Adrenal gland (tissue), 12 donors: ENCODE data around the gene RTP2. TPM values are rescaled to one million over a fixed set of nuclear protein-coding genes. Genes with fewer than 3 reads are reported as not detected.
A peak's percentile ranks its signal among the peaks of the same experiment; 100 is the strongest.

Source experiments
- DNase-seq, 7 donors: peaks; one replicate each; pipeline ENCODE4 v3.0.0-alpha.2; 2019 to 2020
- H3K27ac ChIP-seq, 5 donors: fragments of 200-600 bp; sonication (generic) in 4 of 5; 1 replicate in 3 of 5; 2 replicates in 2 of 5; pipeline versions ENCODE4 v1.5.1 to v1.8.0; 2016 to 2020; ENCODE audit warnings: mild to moderate bottlenecking in 1 of 5
- H3K27me3 ChIP-seq: fragments of 200-600 bp; 2 replicates; pipeline ENCODE4 v1.8.0; 2021
- H3K36me3 ChIP-seq, 2 donors: fragments of 200-600 bp; replicated peaks in 1 of 2; 1 replicate in 1 of 2; 2 replicates in 1 of 2; pipeline versions ENCODE4 v1.5.1 to v1.8.0; 2018 to 2022
- H3K4me1 ChIP-seq, 2 donors: fragments of 200-600 bp; replicated peaks in 1 of 2; 1 replicate in 1 of 2; 2 replicates in 1 of 2; pipeline versions ENCODE4 v1.5.1 to v1.8.0; 2018 to 2021
- H3K4me3 ChIP-seq, 4 donors: fragments of 200-600 bp; sonication (generic) in 3 of 4; one replicate each; pipeline ENCODE4 v1.5.1; 2016 to 2018
- H3K9me3 ChIP-seq, 3 donors: fragments of 200-600 bp; sonication (generic) in 1 of 3; replicated peaks in 1 of 3; 1 replicate in 2 of 3; 2 replicates in 1 of 3; pipeline versions ENCODE4 v1.5.1 to v1.8.0; 2016 to 2021
- POLR2A ChIP-seq, 2 donors: fragments of 450-650 bp; IDR thresholded peaks; one replicate each; pipeline ENCODE4 v1.6.1; 2017; ENCODE audit warnings: antibody characterized with exemption in 2 of 2, mild to moderate bottlenecking in 2 of 2, moderate library complexity in 1 of 2
- WGBS, 4 donors: extraction: QIAGEN DNeasy Blood & Tissue Kit in 2 of 4; methylation state at CpG; one replicate each; pipeline versions ENCODE4 v1.1.5 to v1.1.7; 2013 to 2017; 5-methylcytosine and 5-hydroxymethylcytosine counted together
- intact Hi-C, 2 donors: fragments of 100-400 bp; cut with DNase I; formaldehyde crosslinking; loops; one replicate each; pipeline versions ENCODE4 v1.14.1 to v1.15.0; 2022 to 2023
- polyA plus RNA-seq, 3 donors: library from polyadenylated mRNA; stranded (reverse); fragments of 200-250 nt in 2 of 3; fragments of 350-450 nt in 1 of 3; fragmentation: Illumina TruSeq in 1 of 3; extraction: RNeasy Lipid Tissue Mini Kit (QIAGEN cat#74804) in 1 of 3; gene quantifications; one replicate each; pipeline ENCODE4 v1.2.3, GENCODE V29; 2013 to 2014
- total RNA-seq, 9 donors: library from RNA; depleted of rRNA in 4 of 9; stranded (reverse); fragments of >200 nt in 4 of 9; fragments of 120-200 nt in 1 of 9; fragmentation: NEBNext Ultra II Directional in 1 of 9; extraction: Animal tissue kit (Norgen Biotek cat#: 25700) in 1 of 9; gene quantifications; one replicate each; pipeline versions ENCODE4 v1.1.0 to v1.2.4, GENCODE V29; 2013 to 2023
- TF ChIP-seq, protein P1 (sequence below), 6 experiments: fragments of 450-650 bp in 4 of 6; fragments of 200-600 bp in 2 of 6; sonication (generic) in 1 of 6; IDR thresholded peaks; 1 replicate in 5 of 6; 2 replicates in 1 of 6; pipeline versions ENCODE4 v1.5.1 to v1.8.0; 2016 to 2021; ENCODE audit warnings: antibody characterized with exemption in 6 of 6, mild to moderate bottlenecking in 2 of 6, moderate library complexity in 1 of 6
- donor health status: healthy with polysubstance abuse.
- donor health status: Bipolar disorder and iron deficiency.
- donor health status: DM: yes; HTN: yes; CAD: no.
- donor health status: DM: no; HTN: no; CAD: no.
- donor health status: DM: no; HTN: no; CAD: no.
- donor health status: DM: yes; HTN: yes; CAD: no.

Gene RTP2
- total and polyA plus RNA-seq, 12 donors = 0.28 TPM; not detected in 11

DNA sequence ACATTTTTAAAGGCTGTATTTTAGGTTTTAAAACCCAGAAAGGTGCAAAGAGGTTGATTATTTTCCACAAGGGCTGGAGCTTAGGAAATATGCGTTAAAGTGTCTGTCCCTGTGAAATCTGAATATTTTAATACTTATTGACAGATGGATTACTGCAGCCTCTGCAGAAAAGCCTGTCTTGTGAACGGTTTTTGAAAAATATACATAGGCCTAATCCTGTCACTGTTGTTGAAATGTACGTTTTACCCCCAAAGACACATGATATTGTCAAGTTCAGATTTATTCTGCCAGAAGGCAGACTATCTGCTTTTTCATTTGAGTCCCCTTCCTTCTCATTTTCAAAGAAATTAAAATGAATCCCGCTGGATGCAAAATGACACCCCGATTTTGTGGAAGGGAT lies 45.1 kb upstream of the RTP2 start:
- no peak for DNase-seq
- TF ChIP-seq POLR2A (IDR thresholded peaks at IDR 0.05) = no peak
- TF ChIP-seq, protein P1, sequence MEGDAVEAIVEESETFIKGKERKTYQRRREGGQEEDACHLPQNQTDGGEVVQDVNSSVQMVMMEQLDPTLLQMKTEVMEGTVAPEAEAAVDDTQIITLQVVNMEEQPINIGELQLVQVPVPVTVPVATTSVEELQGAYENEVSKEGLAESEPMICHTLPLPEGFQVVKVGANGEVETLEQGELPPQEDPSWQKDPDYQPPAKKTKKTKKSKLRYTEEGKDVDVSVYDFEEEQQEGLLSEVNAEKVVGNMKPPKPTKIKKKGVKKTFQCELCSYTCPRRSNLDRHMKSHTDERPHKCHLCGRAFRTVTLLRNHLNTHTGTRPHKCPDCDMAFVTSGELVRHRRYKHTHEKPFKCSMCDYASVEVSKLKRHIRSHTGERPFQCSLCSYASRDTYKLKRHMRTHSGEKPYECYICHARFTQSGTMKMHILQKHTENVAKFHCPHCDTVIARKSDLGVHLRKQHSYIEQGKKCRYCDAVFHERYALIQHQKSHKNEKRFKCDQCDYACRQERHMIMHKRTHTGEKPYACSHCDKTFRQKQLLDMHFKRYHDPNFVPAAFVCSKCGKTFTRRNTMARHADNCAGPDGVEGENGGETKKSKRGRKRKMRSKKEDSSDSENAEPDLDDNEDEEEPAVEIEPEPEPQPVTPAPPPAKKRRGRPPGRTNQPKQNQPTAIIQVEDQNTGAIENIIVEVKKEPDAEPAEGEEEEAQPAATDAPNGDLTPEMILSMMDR (IDR thresholded peaks at IDR 0.05) = no peak
- Histone ChIP-seq H3K4me3 (peak overlapping the region in 1 of 4 donors; percentile 82), H3K27ac (peak overlapping the region; percentile 22 to 100 (median 99)), H3K9me3 (no peaks in the 10 kb centered on the region), H3K27me3 (no peaks in the 10 kb centered on the region), H3K36me3 (no peaks in the 10 kb centered on the region), H3K4me1 (peaks cover 14 to 27% of the 10 kb centered on the region in 2 donors)
- intact Hi-C loops = loop anchor here (5.0 to 10.0 kb wide), 2 partner anchors 290 to 537 kb away; no protein-coding TSS in a partner anchor
- WGBS, 4 donors = 40 to 56% (median 43%) methylated on average over 5 of the region's 5 CpGs

DNA sequence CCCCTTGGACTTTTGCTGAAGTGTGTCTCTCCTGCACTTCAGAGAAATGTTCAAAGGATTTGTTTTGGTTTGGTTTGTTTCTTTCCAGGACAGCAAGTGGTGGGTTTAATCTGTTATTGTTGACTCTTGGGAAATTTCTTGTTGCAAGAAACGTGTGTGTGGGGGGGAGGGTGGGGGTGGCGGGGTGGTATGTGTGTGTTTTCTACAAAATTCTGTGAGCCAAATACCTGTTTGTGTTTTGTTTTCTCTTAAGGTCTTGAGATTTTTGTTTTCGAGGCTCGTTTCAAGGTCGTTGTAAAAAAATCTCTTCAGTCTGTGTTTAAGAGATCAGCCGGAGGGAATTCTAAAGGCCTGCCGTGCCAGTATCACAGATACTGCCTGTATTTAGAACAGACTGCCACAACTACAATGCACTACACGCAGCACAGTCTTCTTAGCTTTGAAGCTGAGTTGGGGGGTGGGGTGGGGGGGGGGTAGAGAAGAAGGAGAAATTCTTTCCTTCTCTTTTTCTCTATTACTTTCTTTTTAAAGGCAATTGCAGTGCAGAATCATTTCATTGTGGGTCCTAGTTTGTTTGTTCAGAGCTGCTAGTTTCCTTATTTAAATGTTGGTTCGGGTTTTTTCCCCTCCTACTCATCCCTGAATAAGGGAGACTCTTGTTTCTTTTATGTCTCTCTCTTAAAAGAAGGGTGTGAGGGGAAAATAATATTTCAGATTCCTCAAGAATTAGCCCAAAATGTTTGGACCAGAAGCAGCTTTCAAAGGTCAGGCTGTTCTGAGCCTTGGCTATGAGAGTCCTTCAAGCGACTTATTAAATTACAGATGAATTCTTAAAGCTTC lies 44.3 kb upstream of the RTP2 start:
- Histone ChIP-seq H3K4me1 (peaks cover 19 to 31% of the 10 kb centered on the region in 2 donors), H3K36me3 (no peaks in the 10 kb centered on the region), H3K9me3 (no peaks in the 10 kb centered on the region), H3K27me3 (no peaks in the 10 kb centered on the region), H3K27ac (peak overlapping the region; percentile 98 to 100 (median 99)), H3K4me3 (peak overlapping the region in 2 of 4 donors; percentile 30 to 82)
- TF ChIP-seq, protein P1 (IDR thresholded peaks at IDR 0.05) = no peak
- peak in 1 of 2 donors; percentile 49 for TF ChIP-seq POLR2A (IDR thresholded peaks at IDR 0.05)
- WGBS, 4 donors = 10 to 24% (median 21%) methylated on average over 10 of the region's 10 CpGs
- peak in 3 of 7 donors; percentile 42 to 67 (median 49) for DNase-seq
- intact Hi-C loops = loop anchor here (5.0 to 10.0 kb wide), 2 partner anchors 291 to 538 kb away; no protein-coding TSS in a partner anchor

DNA sequence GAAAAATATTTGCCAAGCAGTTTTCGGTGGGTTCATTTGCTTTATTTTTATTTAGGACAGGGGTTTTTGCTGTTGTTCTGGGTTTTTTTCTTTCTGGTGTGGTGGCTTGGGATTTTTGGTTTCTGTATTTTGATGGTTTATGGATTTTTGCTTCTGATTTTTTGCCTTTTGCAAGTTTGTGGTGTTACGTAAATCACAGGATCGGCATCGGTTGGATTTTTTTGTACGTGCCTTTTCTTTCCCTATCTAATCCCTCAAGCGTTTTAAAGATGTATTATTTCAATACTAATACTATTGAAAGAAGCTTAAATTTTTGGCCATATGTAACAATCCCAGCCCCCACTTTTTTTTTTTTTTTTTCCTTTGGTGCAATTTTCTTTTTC lies 43.7 kb upstream of the RTP2 start:
- peak overlapping the region; percentile 98 to 100 (median 99) for H3K27ac ChIP-seq
- H3K27me3 ChIP-seq = no peaks in the 10 kb centered on the region
- no peak for TF ChIP-seq POLR2A (IDR thresholded peaks at IDR 0.05)
- TF ChIP-seq, protein P1 (IDR thresholded peaks at IDR 0.05) = no peak
- H3K9me3 ChIP-seq = no peaks in the 10 kb centered on the region
- H3K4me3 ChIP-seq = peak overlapping the region in 2 of 4 donors; percentile 30 to 82
- peaks cover 19 to 30% of the 10 kb centered on the region in 2 donors for H3K4me1 ChIP-seq
- no peaks in the 10 kb centered on the region for H3K36me3 ChIP-seq
- DNase-seq = no peak
- WGBS, 4 donors = 4 to 8% (median 6%) methylated on average over 6 of the region's 6 CpGs
- intact Hi-C loops = loop anchor here (5.0 to 10.0 kb wide), 2 partner anchors 291 to 539 kb away; no protein-coding TSS in a partner anchor
